ENCODE measurements around the gene RNF215. TPM values are rescaled to one million over a fixed set of nuclear protein-coding genes. Genes with fewer than 3 reads are reported as not detected.

The RNF215 gene
- total RNA-seq, 2 donors from 2014 or later, result 9.3 to 15.6 TPM

DNA sequence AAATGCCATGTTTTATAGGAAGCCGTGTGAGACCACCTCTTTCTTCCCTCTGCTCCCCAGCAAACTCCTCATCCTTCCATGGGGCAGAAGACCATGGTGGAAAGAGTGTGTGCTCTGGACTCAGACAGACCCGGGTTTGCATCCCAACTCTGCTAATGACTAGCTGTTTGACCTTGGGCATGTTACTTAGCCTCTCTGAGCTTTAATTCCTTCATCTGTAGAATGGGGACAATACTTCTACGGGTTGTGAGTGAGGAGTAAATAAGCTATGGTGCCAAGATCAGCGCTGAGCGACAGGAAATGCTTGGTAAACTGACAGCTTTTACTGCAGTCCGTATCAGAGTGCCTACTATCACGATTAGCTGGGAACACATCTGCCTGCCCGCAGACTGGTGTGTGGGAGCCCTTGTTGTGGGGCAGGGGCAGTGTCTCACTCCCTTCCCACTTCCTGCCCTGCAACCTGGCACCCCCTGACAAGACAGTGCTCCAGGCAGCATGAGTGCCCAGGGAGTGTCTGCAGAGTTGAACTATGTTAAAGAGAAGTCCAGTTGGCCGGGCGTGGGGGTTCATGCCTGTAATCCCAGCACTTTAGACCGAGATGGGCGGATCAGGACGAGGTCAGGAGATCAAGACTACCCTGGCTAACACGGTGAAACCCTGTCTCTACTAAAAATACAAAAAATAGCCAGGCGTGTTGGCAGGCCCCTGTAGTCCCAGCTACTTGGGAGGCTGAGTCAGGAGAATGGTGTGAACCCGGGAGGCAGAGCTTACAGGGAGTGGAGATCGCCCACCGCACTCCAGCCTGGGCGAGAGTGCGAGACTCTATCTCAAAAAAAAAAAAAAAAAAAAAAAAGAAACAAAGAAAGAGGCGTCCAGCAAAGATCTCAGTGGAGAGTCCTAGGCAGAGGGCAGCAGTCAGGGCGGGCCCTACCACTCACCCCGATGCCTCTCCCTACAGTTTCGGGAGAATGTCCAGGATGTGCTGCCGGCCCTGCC, 11.8 kb upstream of the RNF215 start:
- no peak for DNase-seq (ENCODE audit: low spot score)
- intact Hi-C loops (cut with DNase I), result no loop called here

DNA sequence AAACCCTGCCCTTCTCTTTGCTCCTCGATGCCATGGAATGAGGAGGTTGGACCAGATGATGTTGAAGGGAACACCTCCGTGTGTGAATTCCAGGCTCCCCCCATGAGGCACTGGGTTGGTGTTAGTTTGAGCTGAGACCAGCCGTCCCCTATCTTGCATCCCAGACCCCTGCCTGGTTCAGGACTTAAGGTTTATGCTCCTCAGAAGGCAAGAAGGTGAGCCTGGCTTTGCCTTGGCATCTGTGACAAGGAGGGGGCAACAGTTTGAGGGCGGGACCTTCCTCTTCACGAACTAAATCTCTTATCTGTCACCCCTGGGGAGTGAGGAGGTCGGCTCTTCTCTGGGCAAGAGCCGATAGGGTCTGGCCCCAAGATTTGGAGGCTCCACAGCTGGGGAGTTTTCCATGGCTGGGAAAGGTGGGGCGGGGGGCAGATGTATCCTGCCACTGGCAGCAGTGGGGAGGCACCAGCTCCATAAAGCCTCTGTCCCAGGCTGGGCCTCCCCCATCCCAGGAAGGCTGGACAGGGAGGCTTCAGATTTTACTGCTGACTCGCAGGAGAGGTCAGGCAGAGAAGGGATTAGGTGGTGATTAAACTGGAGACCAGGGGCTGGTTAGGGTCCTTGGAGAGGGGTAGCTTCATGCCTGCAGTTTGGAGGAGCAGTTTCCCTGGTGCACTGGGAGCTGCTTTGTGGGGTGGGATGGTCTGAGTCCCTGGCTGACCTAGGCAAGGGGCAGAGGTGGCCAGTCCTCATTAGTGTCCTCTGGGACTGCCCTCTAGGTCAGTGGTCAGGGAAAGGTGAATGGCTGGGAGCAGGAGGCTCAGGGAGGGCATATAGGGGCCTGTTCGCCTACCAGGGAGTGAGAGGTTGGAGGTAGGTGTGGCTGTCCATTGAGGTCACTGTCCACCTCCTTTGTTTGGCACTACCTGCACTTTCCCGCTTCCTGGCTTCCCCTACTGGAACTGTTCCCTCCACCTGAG, 10.7 kb upstream of the RNF215 start:
- intact Hi-C loops (cut with DNase I), result no loop called here

DNA sequence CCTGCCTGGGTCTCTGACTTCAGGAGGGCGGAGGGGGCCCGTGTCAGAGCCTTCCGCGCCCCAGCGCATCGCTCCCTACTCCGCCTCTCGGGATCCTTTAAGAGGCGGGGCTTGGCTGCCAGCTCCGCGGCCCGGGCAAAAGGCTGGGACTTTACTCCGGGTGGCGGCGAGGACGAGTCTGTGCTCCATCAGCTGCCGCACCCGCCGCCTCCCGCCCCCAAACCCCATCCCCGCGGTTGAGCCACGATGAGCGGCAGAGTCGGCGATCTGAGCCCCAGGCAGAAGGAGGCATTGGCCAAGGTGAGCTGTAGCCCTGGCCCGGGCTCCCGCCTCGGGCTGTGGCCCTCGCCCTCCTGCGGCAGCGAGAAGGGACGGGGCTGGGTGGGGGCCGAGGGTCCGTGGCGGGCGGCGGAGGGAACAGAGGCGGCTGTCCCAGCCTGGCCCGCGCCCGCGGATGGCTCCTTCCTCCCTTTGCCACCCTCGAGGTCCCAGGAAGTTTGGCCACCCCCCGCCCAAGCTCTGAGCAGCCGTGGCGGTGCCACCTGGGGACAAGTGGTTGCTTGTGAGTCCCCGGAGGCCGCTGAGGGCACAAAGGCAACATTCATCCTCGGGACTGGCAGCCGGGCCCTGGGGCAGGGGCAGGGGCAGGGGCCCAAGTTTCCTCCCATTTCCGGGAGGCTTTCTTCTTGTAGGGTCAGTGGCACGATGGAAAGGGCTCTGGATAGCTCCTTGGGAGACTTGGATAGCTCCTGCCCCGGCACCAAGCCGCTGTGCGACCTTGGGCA, 9.9 kb upstream of the RNF215 start, which contains the start of gene SEC14L2:
Gene SEC14L2 (plus strand): TSS at position 148 of the 785 bp plus-strand sequence. CDS start 99 bp downstream, at position 247.
- DNase-seq (ENCODE audit: low spot score), result peak; percentile 90
- intact Hi-C loops (cut with DNase I), result no loop called here

More for the DNA sequence above, 10.7 kb upstream of the RNF215 start:
- no peak for DNase-seq (ENCODE audit: low spot score)

DNA sequence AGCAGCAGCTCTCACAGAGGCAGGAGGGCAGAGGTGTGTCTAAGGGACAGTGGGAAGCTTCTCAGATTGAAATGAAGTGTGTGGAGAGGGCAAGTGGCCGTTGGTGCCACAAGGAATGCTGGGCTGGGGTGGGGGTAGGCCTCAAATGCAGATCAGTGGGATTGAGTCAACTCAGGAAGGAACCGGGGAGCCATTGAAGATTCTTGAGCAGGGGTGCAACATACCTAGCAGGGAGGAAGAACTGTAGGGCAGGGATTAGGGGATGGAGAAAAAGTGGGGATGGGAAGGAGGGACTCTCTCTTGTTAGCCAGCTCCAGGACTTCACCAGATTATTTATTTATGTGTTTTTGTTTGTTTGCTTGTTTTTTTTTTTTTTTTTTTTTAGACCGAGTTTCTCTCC, 6.7 kb upstream of the RNF215 start:
- intact Hi-C loops (cut with DNase I), result no loop called here
- no peak for DNase-seq (ENCODE audit: low spot score)

DNA sequence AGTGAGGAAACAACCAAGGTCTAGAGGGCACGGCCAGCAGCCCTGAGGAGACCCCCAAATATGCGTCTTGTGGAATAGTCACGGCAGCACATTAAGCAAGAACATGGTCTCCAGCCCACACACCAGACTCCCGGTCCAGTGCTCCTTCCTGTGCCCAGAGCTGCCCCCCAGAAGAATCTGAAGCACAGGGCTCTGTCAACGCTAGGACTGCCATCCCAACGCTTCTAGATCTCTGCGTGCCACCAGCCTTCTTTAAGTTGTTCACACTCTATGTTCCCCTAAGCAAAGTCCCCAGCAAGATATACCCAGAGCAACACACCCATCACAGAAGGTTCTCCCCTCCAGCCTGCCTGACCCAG, 6.1 kb upstream of the RNF215 start:
- no peak for DNase-seq (ENCODE audit: low spot score)
- intact Hi-C loops (cut with DNase I), result no loop called here

DNA sequence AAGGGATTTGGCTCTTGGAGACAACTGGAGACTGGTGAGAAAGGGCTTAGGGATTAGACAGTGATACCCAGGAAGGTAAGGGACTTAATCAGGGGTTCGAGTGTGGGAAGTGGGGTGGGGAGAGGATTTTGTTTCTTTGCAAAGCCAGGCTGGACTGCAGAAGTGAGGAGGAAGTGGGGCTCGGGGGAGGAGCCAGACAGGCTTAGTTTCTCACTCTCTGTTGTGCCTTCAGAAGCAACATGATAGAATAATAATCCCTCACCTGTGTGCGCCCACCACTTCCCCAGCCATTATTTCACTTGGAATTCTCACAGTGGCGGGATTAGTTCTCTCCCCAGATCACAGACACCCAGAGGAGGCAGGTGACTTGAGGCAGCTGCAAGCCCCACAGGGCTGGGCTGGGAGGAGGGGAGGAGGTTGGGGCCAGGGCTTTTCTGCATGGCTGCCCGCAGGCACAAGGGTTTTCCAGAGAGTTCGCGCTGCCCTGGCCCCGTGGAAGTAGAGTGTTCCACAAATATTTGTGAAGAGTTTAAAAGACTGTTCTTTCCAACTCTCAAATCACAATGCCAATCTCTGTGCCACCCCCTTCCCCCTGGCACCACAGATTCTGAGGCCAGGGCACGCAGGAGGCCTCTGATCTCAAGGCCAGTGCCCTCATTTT, 5.6 kb upstream of the RNF215 start:
- intact Hi-C loops (cut with DNase I), result no loop called here
- DNase-seq (ENCODE audit: low spot score), result no peak

DNA sequence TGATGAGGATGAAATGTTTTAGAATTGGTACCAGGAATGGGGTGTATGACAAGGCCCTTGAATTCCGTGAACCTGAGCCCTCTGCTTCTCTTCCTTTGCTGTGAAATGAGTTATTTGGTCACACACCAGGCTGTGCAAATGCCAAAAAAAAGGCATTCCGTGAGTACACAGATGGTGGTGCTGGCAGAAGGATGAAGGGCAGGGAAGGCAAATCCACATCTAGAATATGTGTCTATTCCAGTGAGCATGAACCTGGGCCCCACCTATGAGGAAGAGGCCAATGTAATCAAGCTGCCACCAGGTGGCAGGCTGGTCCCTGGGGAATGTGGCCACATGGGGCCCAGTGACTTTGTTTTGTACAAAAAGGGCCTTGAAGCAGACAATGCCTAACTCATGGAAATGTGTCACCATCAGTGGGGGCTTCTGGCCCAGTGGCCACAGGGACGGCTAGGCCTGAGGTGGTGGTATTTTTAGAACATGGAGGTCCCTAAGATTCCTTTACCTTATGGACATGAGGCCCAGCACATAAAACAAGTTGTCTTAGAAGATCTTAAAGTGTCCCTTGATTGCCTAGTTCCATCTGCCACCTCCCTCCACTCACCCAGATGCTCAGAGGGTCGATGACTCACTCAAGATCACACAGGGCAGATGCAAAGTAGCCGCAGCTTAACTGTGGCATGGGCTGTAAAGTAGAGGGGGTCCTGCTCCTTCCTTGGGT, 3.9 kb upstream of the RNF215 start:
- intact Hi-C loops (cut with DNase I), result no loop called here
- peak; percentile 86 for DNase-seq (ENCODE audit: low spot score)

DNA sequence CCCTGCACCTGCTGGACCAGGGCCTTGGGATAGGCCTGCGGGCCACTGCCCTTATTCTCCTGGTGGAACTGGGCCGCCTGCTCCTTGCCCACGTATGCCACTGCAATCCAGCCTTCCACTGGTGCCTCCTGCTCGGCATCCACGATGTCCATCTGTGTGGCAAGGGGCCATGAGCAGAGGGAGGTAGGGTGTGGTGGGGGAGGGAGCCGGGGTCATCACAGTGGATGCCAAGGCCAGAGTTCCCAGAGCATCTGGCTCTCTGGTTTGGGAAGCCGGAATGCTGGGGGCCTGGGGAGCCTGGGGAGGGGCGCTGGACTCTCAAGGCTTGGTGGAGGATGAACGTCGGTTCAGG, 627 bp downstream of the RNF215 start:
- DNase-seq (ENCODE audit: low spot score), result no peak
- intact Hi-C loops (cut with DNase I), result loop anchor here (2.0 kb wide), 1 partner anchor 124 kb away; no protein-coding TSS in a partner anchor

DNA sequence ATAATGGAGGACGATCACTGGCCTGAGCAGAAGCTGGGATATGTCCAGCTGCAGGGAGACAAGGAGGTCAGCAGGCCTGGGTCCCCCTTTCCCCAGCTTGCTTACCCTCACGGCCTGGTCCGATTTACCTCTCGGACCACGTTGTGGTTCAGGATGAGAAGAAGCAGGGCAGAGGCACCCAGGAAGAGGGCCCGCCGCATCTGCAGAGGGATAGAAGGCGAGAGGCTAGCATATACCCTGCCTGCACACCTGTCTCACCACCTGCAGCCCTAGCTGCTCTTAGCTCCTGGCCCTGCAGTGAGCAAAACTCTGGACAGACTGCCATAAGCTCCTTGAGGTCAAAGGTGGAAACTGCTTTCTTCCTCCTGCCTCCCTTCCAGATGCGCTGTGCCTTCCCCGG, 1.3 kb downstream of the RNF215 start:
- intact Hi-C loops (cut with DNase I), result loop anchor here (2.0 kb wide), 1 partner anchor 123 kb away; no protein-coding TSS in a partner anchor
- DNase-seq (ENCODE audit: low spot score), result no peak

DNA sequence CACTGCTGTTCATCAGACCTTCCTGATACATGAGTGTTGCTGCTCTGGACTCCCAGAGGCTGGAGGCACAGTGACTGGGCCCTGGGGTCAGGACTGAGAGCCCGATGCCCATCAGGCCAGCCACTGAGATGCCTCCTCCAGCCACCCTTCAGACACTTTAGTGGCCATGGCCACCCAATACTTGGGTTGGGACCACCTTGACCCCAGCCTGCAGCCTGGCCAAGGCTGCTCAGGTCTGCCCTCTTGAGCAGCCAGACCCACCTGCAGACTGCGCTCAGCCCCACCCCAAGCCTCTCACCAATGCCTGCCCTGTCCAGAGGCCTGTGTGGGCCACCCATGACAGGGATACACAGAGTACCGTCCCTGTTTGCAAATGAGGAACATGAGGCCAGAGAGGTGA, 4.2 kb downstream of the RNF215 start:
- intact Hi-C loops (cut with DNase I), result no loop called here
- DNase-seq (ENCODE audit: low spot score), result no peak

DNA sequence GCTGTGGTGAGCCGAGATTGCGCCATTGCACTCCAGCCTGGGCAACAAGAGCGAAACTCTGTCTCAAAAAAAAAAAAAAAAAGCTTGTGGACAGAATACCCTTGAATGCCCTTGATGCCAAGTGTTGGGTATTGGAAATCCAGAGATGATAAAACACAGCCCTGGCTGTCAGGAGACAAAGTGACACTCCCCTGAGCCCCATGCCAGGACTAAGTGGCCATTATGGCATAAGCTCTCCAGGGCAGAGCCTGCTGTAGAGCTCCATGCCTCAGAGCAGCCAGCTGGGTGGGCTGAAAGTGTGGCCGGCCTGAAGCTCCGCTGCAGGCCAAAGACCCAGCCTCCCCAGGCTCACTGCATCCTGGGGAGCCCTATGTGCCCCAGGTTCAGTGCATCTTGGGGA, 4.9 kb downstream of the RNF215 start:
- intact Hi-C loops (cut with DNase I), result no loop called here
- DNase-seq (ENCODE audit: low spot score), result no peak

DNA sequence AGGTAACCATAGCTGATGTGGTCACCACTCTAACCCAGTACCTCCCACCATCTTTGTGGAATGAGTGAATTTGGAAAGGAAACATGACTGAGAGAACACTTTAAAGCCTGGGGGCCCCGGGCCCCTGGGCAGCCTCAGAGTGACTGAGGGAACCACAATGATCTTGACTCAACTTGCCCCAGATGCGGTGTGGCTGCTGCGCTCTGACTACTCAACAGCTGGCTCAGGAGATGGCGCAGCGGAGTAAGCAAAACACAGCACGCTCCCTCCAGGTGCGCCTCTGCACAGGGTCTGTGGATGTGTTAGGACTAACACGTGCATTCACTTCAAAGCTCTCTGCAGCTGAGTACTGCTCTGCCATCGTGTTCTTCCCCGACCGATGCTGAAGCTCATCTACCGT, 5.9 kb downstream of the RNF215 start:
- intact Hi-C loops (cut with DNase I), result no loop called here
- no peak for DNase-seq (ENCODE audit: low spot score)

DNA sequence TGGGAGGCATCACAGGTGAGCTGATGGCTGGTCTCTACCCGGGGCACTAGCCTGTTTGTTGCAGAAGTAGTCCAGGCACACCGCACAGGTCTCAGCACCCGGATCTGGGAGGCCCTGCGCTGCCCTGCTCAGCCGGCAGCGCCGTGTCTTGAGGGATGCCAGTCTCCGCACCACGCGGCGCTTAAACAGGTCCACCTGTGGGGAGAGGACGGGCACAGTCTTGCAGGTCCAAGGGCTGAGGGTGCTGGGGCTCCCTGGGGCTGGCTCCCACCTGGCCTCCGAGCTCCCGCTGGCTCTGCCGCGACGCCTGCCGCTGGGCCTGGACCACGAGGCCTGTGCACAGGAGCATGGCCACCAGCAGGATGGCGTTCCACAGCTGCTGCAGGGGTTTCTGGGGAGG, 7.2 kb downstream of the RNF215 start:
- DNase-seq (ENCODE audit: low spot score), result no peak
- intact Hi-C loops (cut with DNase I), result no loop called here

DNA sequence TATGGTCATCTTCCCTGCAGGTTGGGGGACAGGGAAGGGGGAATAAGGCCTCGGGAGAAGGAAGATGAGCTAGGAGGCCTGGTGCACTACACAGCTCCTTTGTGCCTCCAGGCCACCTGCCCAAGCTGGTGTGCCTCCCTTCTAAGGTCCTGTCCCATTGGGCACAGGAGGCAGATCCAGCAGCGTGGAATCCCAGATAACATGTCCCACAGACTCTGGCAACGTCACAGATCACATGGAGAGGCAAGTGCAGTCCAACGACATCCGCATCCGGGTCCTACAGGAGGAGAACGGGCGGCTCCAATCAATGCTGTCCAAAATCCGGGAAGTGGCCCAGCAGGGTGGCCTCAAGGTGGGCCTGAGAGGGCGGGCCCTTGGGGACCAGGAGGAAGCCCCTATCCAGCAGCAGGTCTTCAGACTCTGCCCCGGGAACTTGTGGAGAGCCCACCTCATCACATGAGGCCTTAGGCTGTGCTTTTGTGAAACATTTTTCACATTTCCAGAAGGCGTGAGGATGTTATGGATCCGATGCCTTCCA, 11.8 kb downstream of the RNF215 start:
- intact Hi-C loops (cut with DNase I), result loop anchor here in 1 of 2 donors (5.0 kb wide), 1 partner anchor 98 kb away; no protein-coding TSS in a partner anchor
- no peak for DNase-seq (ENCODE audit: low spot score)

DNA sequence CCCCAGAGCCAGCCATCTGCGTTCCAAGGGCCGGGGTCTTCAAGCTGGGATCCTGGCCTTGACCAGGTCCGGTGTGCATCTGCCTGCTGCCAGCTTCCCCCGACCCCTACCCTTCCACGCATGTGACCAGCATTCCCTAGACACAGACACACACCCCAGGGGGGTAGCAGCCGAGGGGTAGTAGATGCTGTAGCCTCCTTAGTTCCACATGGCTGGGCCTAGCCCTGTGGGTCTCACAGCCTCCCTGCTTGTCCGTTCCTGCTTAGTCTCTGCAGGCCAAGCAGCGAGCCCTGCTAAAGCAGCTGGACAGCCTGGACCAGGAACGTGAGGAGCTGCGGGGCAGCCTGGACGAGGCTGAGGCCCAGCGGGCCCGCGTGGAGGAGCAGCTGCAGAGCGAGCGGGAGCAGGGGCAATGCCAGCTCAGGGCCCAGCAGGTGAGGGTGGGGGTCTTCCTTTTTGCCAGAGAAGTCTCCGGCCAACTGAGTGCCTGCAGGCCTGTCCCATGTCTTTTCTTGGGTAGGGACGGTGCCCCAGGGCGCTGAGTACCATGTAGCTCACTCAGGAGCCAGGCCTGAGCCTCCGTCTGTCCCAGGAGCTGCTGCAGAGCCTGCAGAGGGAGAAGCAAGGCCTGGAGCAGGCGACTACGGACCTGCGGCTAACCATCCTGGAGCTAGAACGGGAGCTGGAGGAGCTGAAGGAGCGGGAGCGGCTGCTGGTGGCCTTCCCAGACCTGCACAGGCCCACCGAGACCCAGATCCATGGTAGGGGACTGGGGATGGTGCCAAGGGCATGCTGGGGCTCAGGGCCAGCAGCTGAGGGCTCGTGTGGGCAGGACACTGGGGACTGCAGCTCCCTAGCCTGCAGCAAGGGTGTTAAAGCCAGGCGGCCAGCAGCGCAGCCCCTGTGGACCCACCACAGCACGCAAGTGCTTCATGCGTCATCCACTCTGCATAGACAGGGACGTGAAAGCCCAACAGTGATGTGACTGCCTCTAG, 13.6 kb downstream of the RNF215 start:
- intact Hi-C loops (cut with DNase I), result no loop called here
- DNase-seq (ENCODE audit: low spot score), result no peak

DNA sequence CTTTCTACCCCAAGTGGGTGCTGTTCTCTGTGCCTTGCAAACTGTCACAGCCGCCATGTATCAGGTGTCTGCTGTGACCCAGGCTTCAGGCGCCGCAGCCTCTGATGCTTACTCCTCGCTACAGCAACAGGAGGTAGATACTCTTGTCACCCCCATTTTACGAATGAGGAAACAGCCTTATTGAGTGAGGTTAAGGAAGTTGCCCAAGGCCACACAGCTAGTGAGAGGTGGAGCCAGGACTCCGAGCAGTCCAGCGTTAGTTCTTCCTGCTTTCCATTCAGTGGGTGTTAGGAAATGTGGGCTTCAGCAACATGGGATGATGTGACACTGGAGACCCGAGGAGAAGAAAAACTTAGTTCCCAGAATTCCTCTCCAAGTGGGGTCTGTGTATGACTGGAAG, 14.3 kb downstream of the RNF215 start:
- DNase-seq (ENCODE audit: low spot score), result no peak
- intact Hi-C loops (cut with DNase I), result no loop called here

DNA sequence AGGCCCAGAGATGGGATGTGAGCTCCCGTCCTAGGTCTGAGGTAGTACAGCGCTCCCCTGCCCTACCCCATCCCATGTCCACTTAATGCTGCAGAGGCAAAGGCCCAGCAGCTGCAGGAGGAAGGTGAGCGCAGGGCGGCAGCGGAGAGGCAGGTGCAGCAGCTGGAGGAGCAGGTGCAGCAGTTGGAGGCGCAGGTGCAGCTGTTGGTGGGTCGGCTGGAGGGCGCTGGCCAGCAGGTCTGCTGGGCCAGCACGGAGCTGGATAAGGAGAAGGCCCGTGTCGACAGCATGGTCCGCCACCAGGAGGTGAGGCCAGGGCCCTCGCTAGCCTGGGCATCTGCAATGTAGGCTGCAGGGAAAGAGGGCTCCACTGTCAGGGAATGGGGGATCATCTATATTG, 15.2 kb downstream of the RNF215 start:
- intact Hi-C loops (cut with DNase I), result no loop called here

More for the DNA sequence above, 15.2 kb downstream of the RNF215 start:
- no peak for DNase-seq (ENCODE audit: low spot score)

Measured in posterior vena cava (tissue), 2 donors.